Stimulated activated CD4-positive, alpha-beta T cell treated with anti-CD3 and anti-CD28 coated beads, Interleukin-4, amount 100 ng/mL, for 4 hours (primary cell): ENCODE measurements around the gene STARD9.
A peak's percentile ranks its signal among the peaks of the same experiment; 100 is the strongest.
"Not testable (repeated sequence)": the region's sequence is repeated elsewhere in the genome, so short reads cannot be mapped to it uniquely, and the experiment has no call there.

Experiments
- DNase-seq, 2 experiments: peaks; one replicate each; pipeline ENCODE4 v3.0.0-alpha.2; 2020

STARD9 gene

DNA sequence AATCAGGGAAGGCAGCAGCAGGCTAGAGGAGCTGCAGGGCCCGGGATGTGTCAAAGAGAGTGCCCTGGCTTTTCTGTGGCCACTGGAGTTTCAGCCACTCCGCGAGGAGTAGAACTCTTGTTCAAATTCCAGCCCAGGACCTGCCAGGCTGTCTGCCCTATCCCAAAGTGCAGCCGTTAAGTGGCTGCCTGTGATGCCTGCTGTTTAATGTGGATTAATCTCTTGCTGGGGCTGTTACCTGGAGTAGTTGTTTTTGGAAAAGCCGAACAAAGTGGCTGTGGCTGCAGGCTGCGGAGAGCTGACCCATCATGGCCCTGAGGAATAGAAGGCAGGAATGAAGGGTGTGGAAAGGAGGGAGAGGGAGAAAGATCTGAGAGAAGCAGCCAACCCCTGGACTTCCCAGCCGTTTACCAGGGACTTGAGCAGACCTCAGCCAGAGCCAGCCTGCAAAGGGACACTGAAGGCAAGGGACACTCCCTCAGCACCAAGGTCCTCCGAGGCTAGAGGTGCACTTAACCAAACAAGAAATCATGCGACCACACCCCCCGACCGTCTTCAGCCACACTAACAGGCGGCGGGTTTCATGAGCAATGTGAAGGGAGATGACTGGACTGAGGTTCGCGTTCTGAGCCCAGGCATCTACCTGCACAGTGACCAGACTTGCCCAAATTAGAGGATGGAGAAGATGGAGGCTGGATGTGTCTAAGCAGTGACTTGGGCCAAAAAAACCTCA is 156.9 kb downstream of the STARD9 start:
- DNase-seq = no peak

DNA sequence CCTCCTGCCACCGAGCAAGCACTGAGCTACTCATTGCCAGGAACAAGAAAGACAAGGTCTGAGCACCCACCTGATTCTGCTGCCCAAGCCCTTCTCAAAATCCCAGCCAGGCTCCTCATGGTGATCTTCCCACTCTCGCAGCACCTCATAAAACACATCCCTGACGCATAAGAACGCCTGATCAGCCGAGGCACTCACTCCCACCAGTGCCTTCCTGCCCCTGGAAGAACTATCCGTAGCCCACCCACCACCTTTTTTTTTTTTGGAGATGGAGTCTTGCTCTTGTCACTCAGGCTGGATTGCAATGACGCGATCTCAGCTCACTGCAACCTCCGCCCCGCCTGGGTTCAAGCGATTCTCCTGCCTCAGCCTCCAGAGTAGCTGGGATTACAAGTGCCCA is 157.6 kb downstream of the STARD9 start:
- no peak for DNase-seq

DNA sequence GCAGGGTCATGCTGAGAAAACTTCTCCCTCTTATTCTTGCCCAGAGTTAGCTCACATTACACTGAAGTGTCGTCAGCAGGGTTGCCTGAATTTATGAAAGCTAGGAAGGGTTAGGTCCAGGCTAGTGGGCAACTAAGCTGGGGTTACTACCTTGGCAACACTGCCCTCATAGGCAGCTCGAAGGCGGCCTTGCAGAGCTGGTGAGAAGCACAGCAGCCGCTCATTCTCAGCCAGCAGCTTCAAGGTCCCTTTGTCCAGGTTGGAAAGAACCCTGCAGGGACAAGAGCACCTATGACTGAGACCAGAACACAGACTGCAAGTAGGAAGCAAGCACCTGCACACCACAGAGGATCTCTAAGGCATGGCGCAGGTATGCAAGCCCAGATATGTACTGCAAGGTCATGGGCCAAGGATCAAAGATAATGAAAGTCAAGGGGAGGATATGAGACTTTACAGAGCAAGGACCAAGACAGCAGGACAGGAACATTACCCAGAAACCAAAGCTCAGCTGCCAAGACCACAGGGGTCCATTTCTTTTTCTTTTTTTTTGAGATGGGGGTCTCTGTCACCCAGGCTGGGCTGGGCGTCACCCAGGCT is 158.8 kb downstream of the STARD9 start:
- no peak for DNase-seq

DNA sequence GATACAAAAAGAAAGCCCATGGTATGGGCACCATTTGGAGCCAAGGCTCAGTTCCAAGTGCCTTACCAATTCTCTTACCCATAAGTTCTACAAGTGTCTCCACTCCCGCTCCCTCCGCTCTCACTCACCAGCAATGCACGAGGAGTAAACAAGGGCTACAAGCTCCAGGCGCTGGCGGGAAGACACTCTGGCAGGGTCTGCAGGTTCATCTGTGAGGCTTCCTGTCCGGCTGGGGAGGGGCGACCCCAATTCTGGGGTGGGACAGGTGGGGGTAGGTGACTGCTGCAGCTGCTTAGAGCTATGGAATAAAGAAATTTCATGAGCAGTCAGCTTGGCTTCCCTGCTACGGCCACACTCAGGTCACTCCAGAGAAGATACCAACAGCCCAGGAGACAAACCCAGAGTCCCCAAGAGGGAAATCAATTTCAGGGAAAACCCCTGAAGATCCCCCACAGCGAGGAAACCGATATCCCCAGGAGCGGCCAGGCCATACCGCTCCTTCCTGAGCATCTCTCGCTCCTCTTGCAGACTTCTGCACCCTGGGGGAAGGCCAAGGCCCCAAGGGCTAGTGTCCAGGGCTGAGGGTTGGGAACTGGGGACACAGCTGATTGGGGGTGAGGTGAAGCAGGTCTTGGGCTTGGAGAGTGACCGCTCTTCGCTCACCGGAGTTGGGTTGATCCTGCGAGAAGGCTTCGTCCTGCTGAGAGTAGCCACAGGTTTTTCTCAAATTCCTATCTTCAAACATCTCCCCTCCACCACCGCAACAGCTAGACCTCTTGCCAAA is 160.2 kb downstream of the STARD9 start:
- DNase-seq = no peak

DNA sequence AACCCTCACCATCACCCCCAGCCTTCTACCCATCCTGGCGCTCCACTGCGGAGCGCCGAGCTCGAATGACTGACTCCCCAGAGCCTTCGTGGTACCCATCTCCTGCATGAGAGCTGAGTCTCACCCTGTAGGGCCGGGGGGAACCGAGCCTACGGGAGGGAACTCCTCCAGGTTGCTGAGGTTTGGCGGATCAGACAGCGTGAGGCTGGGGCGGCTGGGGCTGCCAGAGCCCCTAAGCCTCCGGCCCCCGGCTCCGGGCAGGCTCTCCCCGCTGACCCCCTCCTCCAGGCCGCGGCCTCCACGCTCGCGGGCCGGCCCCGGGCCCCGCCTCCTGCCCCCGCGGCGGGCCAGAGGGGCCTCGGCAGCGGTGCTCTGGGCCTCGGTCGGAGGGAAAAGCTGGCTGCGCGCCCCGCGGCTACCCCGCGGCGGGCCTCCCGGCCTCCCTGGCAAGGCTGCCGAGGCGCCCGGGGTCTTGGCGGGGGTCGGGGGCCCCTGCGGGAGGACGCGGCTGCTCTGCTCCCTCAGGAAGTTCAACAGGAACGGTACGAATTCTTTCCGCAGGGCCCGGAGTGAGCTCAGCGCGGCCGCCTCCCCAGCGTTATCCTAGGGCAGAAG is 160.9 kb downstream of the STARD9 start:
- DNase-seq = peak in 1 of 2 experiments; percentile 13

DNA sequence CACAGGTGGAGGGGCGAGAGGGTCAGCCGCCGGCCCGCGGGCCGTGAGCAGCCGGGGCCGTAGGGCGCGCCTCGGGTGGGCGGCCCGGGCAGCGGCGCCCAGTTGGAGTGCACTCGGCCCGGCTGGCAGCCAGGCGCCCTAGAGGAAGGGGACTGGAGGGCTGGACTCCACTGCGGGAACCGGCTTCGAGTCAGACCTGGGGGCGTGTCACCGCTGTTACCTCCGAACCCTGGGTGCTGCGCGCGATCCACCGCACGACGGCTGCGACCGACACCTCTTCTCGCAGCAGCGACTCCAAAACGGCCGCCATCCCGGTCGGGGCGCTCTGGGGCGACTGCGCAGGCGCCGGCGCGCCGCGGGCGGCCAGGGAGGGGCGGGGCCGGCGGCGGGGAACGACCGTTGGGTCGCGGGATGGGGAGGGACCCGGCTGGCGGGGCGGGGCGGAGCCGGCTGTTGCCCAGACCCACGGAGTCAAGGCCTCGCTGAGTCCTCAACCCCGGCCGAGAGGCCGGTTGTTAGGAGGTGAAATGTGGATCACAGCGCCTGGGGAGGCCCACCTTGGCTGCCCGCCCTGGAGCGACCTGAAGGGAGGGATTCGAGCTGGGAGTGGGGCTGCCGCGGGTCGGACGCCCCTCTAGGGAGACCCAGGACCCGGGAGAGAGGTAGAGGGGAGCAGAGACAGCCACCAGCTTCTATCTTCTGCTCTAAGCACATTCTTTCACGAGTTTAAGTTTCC is 161.6 kb downstream of the STARD9 start, which contains the start of gene CDAN1:
CDAN1 (minus strand) TSS at position 336 of the 736 bp plus-strand sequence; CDS start at position 310, 26 bp downstream.
- peak; percentile 90 to 95 for DNase-seq

DNA sequence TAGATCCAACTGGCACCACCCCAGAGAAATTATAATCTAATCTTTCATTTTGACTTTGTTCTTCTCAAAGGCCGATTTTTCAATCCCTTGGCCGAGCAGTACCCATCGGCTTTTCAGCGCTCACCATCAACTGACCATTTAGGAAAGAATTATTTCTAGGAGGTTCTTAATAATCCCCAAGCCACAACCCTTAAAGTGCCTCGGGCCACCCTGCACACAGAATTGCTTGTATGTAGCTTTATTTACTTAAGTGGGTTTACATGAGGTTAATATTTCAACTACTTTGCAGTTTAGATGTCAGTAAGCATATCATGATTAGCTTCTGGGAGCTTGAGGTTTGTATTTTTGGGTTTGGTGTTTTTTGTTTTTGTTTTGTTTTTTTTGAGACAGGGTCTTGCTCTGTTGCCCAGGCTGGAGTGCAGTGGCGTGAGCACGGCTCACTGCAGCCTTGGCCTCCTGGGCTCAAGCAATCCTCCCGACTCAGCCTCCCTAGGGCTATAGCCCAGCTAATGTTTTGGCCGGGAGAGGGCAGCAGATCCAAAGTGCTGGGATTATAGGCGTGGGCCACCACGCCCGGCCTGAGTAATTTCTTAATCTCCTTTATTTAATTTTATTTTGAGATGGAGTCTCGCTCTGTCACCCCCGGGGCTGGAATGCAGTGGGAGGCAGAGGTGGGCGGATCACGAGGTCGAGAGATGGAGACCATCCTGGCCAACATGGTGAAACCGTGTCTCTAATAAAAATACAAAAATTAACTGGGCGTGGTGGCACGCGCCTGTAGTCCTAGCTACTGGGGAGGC is 162.3 kb downstream of the STARD9 start:
- DNase-seq = no peak

DNA sequence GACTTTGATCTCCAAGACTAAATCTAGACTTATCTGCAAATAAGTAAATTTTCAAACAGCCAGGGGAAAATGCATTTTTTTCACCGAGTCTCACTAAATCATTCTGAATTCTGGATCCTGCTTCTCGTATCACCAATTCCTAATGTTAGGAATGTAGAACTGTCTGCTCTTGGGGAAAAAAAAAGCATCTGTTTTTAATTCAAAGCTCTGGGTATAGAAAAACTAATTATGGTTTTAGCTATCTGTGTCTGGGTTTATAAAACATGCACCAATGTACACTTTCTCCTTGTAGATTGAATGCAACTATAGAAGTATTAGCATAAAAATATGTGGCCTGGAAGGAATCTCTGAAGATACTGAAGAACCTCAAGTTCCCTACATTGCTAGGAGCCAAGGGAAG is 166.3 kb downstream of the STARD9 start:
- DNase-seq = no peak

DNA sequence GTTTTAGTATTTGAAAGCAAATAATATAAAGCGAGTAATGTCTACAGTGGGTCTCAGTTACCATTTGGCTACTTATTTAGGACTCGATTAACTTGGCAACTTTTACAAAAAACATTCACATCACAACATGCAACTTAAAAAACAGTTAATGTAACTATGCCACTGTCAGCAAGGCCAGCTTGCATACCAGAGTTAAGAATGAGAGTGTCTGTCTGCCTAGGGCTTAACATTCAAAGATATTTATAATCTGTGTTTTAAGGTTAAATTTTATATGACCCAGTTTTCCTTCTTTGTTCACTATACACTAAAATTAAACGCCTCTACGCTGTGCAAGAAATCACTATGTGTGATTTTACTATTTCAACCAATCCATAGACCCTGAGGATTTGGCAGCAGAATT is 166.7 kb downstream of the STARD9 start:
- DNase-seq = no peak

DNA sequence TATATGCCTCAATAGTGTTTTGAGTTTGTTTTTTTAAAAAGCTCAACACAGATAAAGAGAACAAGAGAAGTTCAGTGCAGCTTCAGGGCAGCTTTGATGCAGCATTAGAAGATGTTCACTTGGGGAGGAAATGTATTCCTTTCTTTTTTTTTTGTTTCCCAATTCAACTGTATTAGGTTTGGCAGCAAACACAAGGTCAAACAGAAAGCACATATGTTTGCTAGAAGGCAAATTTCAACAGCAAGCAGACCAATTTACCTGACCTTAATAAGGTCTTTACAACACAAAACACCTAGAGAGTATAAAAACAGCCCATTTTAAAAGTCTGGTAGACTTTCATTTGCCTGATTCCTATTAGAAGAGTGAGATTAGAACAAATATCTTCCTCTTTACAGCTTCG is 168.8 kb downstream of the STARD9 start:
- no peak for DNase-seq

DNA sequence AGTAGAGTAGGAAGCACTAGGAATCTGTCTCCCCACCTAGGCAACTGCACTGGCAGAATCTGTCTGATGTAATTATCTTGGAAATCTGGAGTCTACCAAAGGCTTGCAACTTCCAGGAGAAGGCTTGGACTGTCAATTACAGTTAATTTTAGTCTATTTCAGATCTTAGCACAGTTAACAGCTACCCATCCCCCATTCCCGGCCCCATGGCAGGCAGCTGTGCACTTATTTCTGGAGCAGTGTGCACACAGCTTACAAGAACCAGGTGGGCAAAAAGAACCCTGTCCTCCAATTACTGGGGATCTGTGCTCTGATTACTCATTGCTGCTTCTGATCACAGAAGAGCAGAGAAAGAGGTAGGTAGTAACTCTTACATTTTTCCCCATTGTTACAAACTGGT is 173.9 kb downstream of the STARD9 start:
- DNase-seq = no peak

DNA sequence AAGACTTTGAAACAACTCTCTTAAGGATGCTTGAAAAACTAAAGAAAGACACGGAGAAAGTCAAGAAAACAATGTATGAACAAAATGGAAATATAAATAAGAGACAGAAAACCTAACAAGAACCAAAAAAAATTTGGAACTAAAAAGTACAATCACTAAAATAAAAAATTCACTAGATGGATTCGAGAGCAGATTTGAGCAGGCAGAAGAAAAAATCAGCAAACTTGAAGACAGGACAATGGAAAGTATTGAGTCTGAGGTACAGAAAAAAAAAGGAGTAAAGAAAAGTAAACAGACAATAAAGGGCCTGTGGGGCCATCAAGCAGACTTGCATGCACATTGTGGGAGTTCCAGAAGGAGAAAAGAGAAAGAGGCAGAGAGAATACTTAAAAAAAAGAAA is 174.9 kb downstream of the STARD9 start:
- DNase-seq = no peak

DNA sequence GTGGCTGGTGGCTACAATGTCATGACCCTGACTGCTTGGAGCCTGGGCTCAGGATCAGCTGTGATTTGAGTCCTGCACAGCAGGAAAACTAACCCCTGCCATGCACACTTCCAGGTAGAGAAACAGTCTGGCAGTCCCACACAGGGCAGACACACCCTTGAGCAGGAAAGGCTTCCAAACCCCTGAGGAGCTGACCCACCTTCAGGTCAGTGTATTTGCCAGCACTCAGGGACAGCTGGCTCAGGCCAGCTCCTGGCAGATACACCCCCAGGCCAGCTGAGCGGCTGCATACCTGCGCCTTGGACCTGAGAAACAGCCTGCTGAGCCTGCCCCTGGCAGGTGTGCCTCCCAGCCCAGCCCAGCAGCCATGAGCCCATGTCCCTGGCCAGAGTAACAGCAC is 183.7 kb downstream of the STARD9 start:
- no peak for DNase-seq

DNA sequence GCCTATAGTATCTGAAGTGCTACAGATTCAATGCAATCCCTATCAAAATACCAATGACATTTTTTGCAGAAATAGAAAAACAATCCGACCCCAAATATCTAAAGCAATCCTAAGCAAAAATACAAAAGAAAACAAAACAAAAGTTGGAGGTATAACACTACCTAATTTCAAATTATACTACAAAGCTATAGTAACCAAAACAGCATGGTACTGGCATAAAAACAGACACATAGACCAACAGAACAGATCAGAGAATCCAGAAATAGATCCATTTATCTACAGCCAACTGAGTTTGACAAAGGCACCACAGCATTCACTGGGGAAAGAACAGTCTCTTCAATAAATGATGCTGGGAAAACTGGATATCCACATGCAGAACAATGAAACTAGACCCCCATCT is 185.4 kb downstream of the STARD9 start:
- no peak for DNase-seq

DNA sequence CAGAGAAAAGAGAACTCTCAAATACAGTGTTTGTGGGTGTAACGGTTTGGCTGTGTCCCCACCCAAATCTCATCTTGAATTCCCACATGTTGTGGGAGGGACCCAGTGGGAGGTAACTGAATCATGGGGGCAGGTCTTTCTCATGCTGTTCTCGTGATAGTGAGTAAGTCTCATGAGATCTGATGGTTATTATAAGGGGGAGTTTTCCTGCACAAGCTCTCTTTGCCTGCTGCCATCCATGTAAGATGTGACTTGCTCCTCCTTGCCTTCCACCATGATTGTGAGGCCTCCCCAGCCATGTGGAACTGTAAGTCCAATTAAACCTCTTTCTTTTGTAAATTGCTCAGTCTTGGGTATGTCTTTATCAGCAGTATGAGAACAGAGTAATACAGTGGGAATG is 186.4 kb downstream of the STARD9 start:
- not testable (repeated sequence) for DNase-seq

DNA sequence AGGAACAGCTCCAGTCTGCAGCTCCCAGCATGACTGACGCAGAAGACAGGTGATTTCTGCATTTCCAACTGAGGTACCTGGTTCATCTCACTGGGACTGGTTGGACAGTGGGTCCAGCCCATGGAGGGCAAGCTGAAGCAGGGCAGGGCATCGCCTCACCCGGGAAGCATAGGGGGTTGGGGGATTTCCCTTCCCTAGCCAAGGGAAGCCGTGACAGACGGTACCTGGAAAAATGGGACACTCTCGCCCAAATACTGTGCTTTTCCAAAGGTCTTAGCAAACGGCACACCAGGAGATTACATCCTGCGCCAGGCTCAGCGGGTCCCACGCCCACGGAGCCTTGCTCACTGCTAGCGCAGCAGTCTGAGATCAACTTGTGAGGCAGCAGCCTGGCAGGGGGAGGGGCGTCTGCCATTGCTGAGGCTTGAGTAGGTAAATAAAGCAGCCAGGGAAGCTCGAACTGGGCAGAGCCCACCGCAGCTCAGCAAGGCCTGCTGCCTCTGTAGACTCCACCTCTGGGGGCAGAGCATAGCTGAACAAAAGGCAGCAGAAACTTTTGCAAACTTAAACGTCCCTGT is 188.8 kb downstream of the STARD9 start:
- DNase-seq = not testable (repeated sequence)

DNA sequence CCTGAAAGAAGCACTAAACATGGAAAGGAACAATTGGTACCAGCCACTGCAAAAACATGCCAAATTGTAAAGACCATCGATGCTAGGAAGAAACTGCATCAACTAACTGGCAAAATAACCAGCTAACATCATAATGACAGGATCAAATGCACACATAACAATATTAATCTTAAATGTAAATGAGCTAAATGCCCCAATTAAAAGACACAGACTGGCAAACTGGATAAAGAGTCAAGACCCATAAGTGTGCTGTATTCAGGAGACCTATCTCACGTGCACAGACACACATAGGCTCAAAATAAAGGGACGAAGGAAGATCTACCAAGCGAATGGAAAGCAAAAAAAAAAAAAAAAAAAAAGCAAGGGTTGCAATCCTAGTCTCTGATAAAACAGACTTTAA is 190.7 kb downstream of the STARD9 start:
- DNase-seq = not testable (repeated sequence)
